AG04449 (cell line): ENCODE results near the gene KLKB1.
"Not testable (repeated sequence)": the region's sequence is repeated elsewhere in the genome, so short reads cannot be mapped to it uniquely, and the experiment has no call there.

Experiments
- CTCF ChIA-PET: fragments of 350-600 bp; formaldehyde crosslinking; extraction: SDS; loops from one replicate; lab custom pipeline; 2021; ENCODE audit warnings: antibody characterized with exemption; lab: Yijun Ruan, JAX
- POLR2A ChIA-PET: fragments of 400-600, 350-600 bp; formaldehyde crosslinking; extraction: SDS; loops from one replicate; lab custom pipeline; 2020; ENCODE audit warnings: antibody characterized with exemption, inconsistent platforms; lab: Yijun Ruan, JAX
- DNase-seq: peaks from one replicate; pipeline ENCODE4 v3.0.0-alpha.2; 2010; ENCODE audit warnings: low read depth, low spot score
- H3K4me3 ChIP-seq: 2 replicates; pipeline ENCODE4 v1.5.1; 2011; ENCODE audit warnings: low read depth, mild to moderate bottlenecking, control low read depth, low read length
- TF ChIP-seq, protein P1 (sequence below): IDR thresholded peaks from one replicate; pipeline ENCODE4 v1.5.1; 2011; ENCODE audit warnings: mild to moderate bottlenecking, moderate library complexity, low read length, control low read depth, inconsistent platforms; ENCODE audit not compliant: insufficient read depth; ENCODE audit errors: missing control alignments

KLKB1 gene

GRCh38 chr4:186266729-186267456 lies 39.6 kb downstream of the KLKB1 start:
- no peak for DNase-seq
- CTCF ChIA-PET: interaction anchor here (1.0 kb wide), 1 partner anchor 9 kb away, joined by 3 read pairs; no protein-coding TSS in a partner anchor
- POLR2A ChIA-PET: no interaction called here
- H3K4me3 ChIP-seq: no peak overlapping the region
- TF ChIP-seq, protein P1, sequence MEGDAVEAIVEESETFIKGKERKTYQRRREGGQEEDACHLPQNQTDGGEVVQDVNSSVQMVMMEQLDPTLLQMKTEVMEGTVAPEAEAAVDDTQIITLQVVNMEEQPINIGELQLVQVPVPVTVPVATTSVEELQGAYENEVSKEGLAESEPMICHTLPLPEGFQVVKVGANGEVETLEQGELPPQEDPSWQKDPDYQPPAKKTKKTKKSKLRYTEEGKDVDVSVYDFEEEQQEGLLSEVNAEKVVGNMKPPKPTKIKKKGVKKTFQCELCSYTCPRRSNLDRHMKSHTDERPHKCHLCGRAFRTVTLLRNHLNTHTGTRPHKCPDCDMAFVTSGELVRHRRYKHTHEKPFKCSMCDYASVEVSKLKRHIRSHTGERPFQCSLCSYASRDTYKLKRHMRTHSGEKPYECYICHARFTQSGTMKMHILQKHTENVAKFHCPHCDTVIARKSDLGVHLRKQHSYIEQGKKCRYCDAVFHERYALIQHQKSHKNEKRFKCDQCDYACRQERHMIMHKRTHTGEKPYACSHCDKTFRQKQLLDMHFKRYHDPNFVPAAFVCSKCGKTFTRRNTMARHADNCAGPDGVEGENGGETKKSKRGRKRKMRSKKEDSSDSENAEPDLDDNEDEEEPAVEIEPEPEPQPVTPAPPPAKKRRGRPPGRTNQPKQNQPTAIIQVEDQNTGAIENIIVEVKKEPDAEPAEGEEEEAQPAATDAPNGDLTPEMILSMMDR: no peak

DNA sequence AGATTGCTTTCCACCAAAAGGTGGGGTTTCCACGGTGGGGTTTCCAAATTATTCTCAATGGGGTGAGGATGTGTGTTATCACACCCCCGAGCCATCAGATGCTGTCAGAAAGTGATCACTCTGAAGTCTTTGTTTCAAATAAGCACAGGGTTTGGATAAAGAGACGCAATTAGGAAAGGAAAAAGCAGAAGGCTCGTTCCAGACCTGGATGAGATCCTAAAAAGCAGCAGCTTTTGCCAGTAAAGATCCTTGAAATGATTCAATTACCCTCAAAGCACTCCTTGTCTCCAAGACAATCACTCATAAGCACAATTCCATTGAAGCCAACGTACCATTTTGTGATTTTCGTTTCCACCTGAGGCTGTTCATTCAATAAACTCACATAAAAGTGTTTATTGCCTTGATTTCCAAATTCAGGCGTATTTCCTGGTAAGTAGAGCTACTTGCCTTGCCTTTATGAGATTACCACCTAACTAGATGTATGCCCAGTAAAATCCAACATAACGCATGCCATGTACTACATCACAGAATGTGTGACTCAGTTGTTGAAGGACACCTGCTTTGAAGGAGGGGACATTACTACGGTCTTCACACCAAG lies 43.9 kb downstream of the KLKB1 start:
- POLR2A ChIA-PET: no interaction called here
- TF ChIP-seq, protein P1: no peak
- H3K4me3 ChIP-seq: no peak overlapping the region
- CTCF ChIA-PET: no interaction called here
- no peak for DNase-seq

DNA sequence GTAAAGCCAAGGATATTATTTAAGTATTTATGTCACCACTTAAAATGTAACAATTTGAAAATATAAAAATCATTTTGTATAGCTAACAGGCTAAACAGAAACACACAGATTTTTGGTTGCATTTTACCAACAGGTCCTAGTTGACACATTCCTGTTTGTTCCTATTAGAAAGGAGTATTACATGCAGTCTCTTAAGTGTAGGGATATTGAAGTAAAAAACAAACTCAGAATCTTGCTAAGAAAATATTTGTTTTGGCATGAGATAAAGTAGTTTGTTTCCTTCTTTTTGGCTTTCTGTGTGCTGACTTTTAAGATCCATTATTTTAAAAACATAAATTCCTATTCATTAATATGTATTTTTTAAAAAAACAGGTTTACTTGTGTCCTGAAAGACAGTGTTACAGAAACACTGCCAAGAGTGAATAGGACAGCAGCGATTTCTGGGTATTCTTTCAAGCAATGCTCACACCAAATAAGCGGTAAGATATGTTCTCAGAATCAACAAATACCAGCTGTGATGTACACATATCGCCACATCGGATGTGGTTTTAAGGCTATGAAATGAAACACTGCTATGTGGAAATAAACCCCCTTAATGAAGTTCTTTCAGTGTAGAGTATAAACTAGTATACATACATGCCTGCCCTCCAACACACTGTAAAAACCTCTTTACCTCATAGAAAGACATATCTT lies 45.5 kb downstream of the KLKB1 start:
- POLR2A ChIA-PET: no interaction called here
- CTCF ChIA-PET: no interaction called here

DNA sequence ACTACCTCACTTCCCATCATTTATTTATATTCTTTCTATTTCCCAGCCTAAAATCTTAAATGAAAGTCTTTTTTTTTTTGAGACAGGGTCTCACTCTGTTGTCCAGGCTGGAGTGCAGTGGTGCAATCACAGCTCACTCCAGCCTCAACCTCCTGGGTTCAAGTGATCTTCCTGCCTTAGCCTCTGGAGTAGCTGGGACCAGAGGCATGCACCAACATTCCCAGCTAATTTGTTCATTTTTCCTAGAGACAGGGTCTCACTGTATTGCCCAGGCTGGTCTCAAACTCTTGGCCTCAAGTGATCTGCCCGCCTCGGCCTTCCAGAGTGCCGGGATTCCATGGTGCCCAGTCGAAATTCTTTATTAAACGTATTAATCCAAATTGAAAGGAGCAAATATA lies 46.1 kb downstream of the KLKB1 start:
- H3K4me3 ChIP-seq, POLR2A ChIA-PET, DNase-seq, CTCF ChIA-PET: not testable (repeated sequence)

More for the DNA sequence above, 45.5 kb downstream of the KLKB1 start:
- no peak overlapping the region for H3K4me3 ChIP-seq
- TF ChIP-seq, protein P1: no peak
- DNase-seq: no peak

DNA sequence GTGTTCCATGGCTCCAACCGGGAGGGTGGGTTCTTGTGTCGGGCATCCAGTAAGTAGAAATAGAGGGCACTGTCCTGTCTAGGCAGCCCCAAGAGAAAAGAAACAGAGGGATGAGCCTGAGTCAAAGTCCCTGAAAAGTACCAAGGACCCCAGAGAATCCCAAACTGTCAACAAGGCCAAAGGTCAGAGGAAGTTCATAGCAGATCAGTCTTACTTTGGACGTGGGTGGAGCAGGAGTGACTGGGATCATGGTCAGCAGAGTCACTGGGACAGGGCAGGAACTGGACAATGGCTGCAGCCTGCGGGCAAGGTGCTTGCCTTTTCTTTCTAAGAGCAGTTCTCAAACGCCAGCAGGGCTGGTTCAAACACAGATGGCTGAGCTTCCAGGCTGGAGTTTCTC lies 56.0 kb downstream of the KLKB1 start:
- no peak overlapping the region for H3K4me3 ChIP-seq
- DNase-seq: no peak
- TF ChIP-seq, protein P1: no peak
- ChIA-PET CTCF (no interaction called here), POLR2A (no interaction called here)

- no peak for DNase-seq
- CTCF ChIA-PET: no interaction called here
- TF ChIP-seq, protein P1: no peak
- POLR2A ChIA-PET: no interaction called here
- H3K4me3 ChIP-seq: no peak overlapping the region
Observed at GRCh38 chr4:186285147-186285546, 57.8 kb downstream of the KLKB1 start.
